Liver (tissue), 9 donors: ENCODE results near the gene TNS3. TPM values are rescaled to one million over a fixed set of nuclear protein-coding genes. Genes with fewer than 3 reads are reported as not detected.

Experiments used
- DNase-seq: peaks from one replicate; pipeline ENCODE4 v3.0.0-alpha.2; 2017; ENCODE audit warnings: low spot score
- H3K27ac ChIP-seq, 2 donors: one replicate each; pipeline ENCODE4 v1.7.0; 2013; ENCODE audit warnings: inconsistent platforms in 2 of 2, low read length in 2 of 2, control low read depth in 1 of 2, low read depth in 1 of 2, mild to moderate bottlenecking in 1 of 2
- H3K27me3 ChIP-seq, 4 donors: one replicate each; pipeline versions ENCODE4 v1.6.1 to v1.7.0; 2013; ENCODE audit warnings: low read length in 3 of 4, inconsistent platforms in 1 of 4, mild to moderate bottlenecking in 1 of 4, moderate library complexity in 1 of 4; ENCODE audit not compliant: control insufficient read depth in 4 of 4, insufficient read depth in 4 of 4
- H3K36me3 ChIP-seq, 4 donors: one replicate each; pipeline versions ENCODE4 v1.6.1 to v1.7.0; 2013; ENCODE audit warnings: low read length in 3 of 4, mild to moderate bottlenecking in 3 of 4, low read depth in 1 of 4, moderate library complexity in 1 of 4; ENCODE audit not compliant: control insufficient read depth in 4 of 4, insufficient read depth in 3 of 4
- H3K4me1 ChIP-seq, 4 donors: one replicate each; pipeline versions ENCODE4 v1.6.1 to v1.7.0; 2013; ENCODE audit warnings: low read length in 3 of 4, mild to moderate bottlenecking in 3 of 4, moderate library complexity in 1 of 4; ENCODE audit not compliant: control insufficient read depth in 4 of 4, insufficient read depth in 4 of 4
- H3K4me3 ChIP-seq, 3 donors: one replicate each; pipeline versions ENCODE4 v1.6.1 to v1.7.0; 2013; ENCODE audit warnings: low read length in 3 of 3, control low read depth in 1 of 3, low read depth in 1 of 3, mild to moderate bottlenecking in 1 of 3
- H3K9ac ChIP-seq, 2 donors: one replicate each; pipeline ENCODE4 v1.7.0; 2013; ENCODE audit warnings: low read length in 2 of 2, mild to moderate bottlenecking in 2 of 2, moderate library complexity in 2 of 2, control low read depth in 1 of 2, low read depth in 1 of 2
- H3K9me3 ChIP-seq, 4 donors: one replicate each; pipeline versions ENCODE4 v1.6.1 to v1.7.0; 2013; ENCODE audit warnings: low read length in 3 of 4; ENCODE audit not compliant: control insufficient read depth in 4 of 4
- ATF3 ChIP-seq: IDR thresholded peaks from 2 replicates; pipeline ENCODE4 v1.6.1; 2016; ENCODE audit warnings: antibody characterized with exemption
- CTCF ChIP-seq: fragments of 150-350 bp; IDR thresholded peaks from 2 replicates; pipeline ENCODE4 v1.5.1; 2017; ENCODE audit warnings: improper control_type of control experiment, low read depth, low read length; ENCODE audit not compliant: missing input control
- EGR1 ChIP-seq, 2 donors: IDR thresholded peaks; 2 replicates each; pipeline ENCODE4 v1.6.1; 2016 to 2018; ENCODE audit warnings: antibody characterized with exemption in 2 of 2, low read depth in 2 of 2
- FOXA1 ChIP-seq: IDR thresholded peaks from 2 replicates; pipeline ENCODE4 v1.6.1; 2016; ENCODE audit warnings: antibody characterized with exemption
- FOXA2 ChIP-seq: IDR thresholded peaks from 2 replicates; pipeline ENCODE4 v1.6.1; 2016; ENCODE audit warnings: antibody characterized with exemption
- GABPA ChIP-seq, 2 donors: IDR thresholded peaks in 1 of 2; conservative IDR thresholded peaks in 1 of 2; 2 replicates each; pipeline ENCODE4 v1.6.1; 2016; ENCODE audit warnings: antibody characterized with exemption in 2 of 2, mild to moderate bottlenecking in 1 of 2, moderate library complexity in 1 of 2
- HNF4A ChIP-seq, 2 donors: conservative IDR thresholded peaks; 2 replicates each; pipeline ENCODE4 v1.6.1; 2016; ENCODE audit warnings: antibody characterized with exemption in 2 of 2, mild to moderate bottlenecking in 2 of 2
- HNF4G ChIP-seq: IDR thresholded peaks from 2 replicates; pipeline ENCODE4 v1.6.1; 2016; ENCODE audit warnings: antibody characterized with exemption
- JUND ChIP-seq, 2 donors: IDR thresholded peaks; 2 replicates each; pipeline ENCODE4 v1.6.1; 2016; ENCODE audit warnings: antibody characterized with exemption in 2 of 2
- MAX ChIP-seq: IDR thresholded peaks from 2 replicates; pipeline ENCODE4 v1.6.1; 2016; ENCODE audit warnings: antibody characterized with exemption
- NR2F2 ChIP-seq: IDR thresholded peaks from 2 replicates; pipeline ENCODE4 v1.6.1; 2016; ENCODE audit warnings: antibody characterized with exemption
- RAD21 ChIP-seq, 2 donors: IDR thresholded peaks; 2 replicates each; pipeline ENCODE4 v1.6.1; 2016; ENCODE audit warnings: antibody characterized with exemption in 2 of 2, mild to moderate bottlenecking in 2 of 2
- REST ChIP-seq: IDR thresholded peaks from 2 replicates; pipeline ENCODE4 v1.6.1; 2016; ENCODE audit warnings: antibody characterized with exemption, mild to moderate bottlenecking
- RXRA ChIP-seq, 2 donors: IDR thresholded peaks; 2 replicates each; pipeline ENCODE4 v1.6.1; 2017 to 2018; ENCODE audit warnings: antibody characterized with exemption in 2 of 2, mild to moderate bottlenecking in 1 of 2
- SP1 ChIP-seq: IDR thresholded peaks from 2 replicates; pipeline ENCODE4 v1.6.1; 2018; ENCODE audit warnings: antibody characterized with exemption, mild to moderate bottlenecking
- TAF1 ChIP-seq: conservative IDR thresholded peaks from 2 replicates; pipeline ENCODE4 v1.6.1; 2016; ENCODE audit warnings: antibody characterized with exemption, mild to moderate bottlenecking
- ZBTB33 ChIP-seq: IDR thresholded peaks from 2 replicates; pipeline ENCODE4 v1.6.1; 2016; ENCODE audit warnings: antibody characterized with exemption
- WGBS: extraction: QIAGEN DNeasy Blood & Tissue Kit; methylation state at CpG from one replicate; pipeline ENCODE4 v1.1.7; 2013; 5-methylcytosine and 5-hydroxymethylcytosine counted together
- polyA plus RNA-seq, 2 donors: library from polyadenylated mRNA; stranded (reverse) in 1 of 2; unstranded in 1 of 2; fragments of 200-250 nt in 1 of 2; fragments of >200 nt in 1 of 2; fragmentation: Nextera tagmentation in 1 of 2; extraction: Ambion mirVana in 1 of 2; gene quantifications; one replicate each; pipeline versions ENCODE4 v1.2.1 to v1.2.3, GENCODE V29; 2013 to 2015
- total RNA-seq, 2 donors: library from RNA; depleted of rRNA; stranded (reverse); fragments of >200 nt; gene quantifications; one replicate each; pipeline ENCODE4 v1.2.3, GENCODE V29; 2014
- donor health status: healthy.
- donor health status: healthy.
- donor health status: healthy.
- donor health status: healthy.
- donor health status: healthy.

TNS3 gene
- total and polyA plus RNA-seq, 4 donors = 16.8 to 100 (median 29.5) TPM

GRCh38 chr7:47452715-47453092, 129.2 kb downstream of the TNS3 start:
- Histone ChIP-seq H3K9me3 (no peaks in the 10 kb centered on the region), H3K9ac (peak overlapping the region; percentile 27 to 58), H3K27ac (peak overlapping the region; percentile 87 to 94), H3K4me1 (peaks cover 29 to 79% (median 60%) of the 10 kb centered on the region in 4 donors), H3K27me3 (no peaks in the 10 kb centered on the region), H3K4me3 (peak overlapping the region in 1 of 3 donors; percentile 20), H3K36me3 (peaks cover 0 to 2% (median 0%) of the 10 kb centered on the region in 4 donors)
- TF ChIP-seq ATF3 = no peak
- TF ChIP-seq REST = no peak
- no peak for TF ChIP-seq NR2F2
- TF ChIP-seq HNF4A (conservative IDR thresholded peaks at IDR 0.05) = no peak
- TF ChIP-seq GABPA (IDR thresholded peaks at IDR 0.05 in 1 of 2, conservative IDR thresholded peaks at IDR 0.05 in 1 of 2) = no peak
- TF ChIP-seq MAX = no peak
- TF ChIP-seq FOXA1 = no peak
- TF ChIP-seq SP1 = no peak
- no peak for TF ChIP-seq TAF1
- no peak for TF ChIP-seq RXRA (IDR thresholded peaks at IDR 0.05)
- TF ChIP-seq HNF4G = no peak
- TF ChIP-seq ZBTB33 = no peak
- TF ChIP-seq RAD21 (IDR thresholded peaks at IDR 0.05) = no peak
- TF ChIP-seq CTCF = no peak
- no peak for TF ChIP-seq EGR1 (IDR thresholded peaks at IDR 0.05; ENCODE audit: low read depth in 2 of 2)
- DNase-seq = no peak
- WGBS = 72% methylated on average over 11 of the region's 11 CpGs

GRCh38 chr7:47452295-47452694, 129.6 kb downstream of the TNS3 start:
- DNase-seq = no peak
- Histone ChIP-seq H3K9me3 (no peaks in the 10 kb centered on the region), H3K36me3 (peaks cover 0 to 2% (median 0%) of the 10 kb centered on the region in 4 donors), H3K4me3 (no peak overlapping the region), H3K27me3 (no peaks in the 10 kb centered on the region), H3K27ac (peak overlapping the region; percentile 87 to 94), H3K9ac (peak overlapping the region in 1 of 2 donors; percentile 58), H3K4me1 (peaks cover 25 to 79% (median 62%) of the 10 kb centered on the region in 4 donors)
- TF ChIP-seq FOXA2 (no peak), JUND (IDR thresholded peaks at IDR 0.05) (no peak)
- WGBS = 73% methylated on average over 3 of the region's 3 CpGs
